ENCODE data around the gene GPR84.

Gene GPR84

GRCh38 chr12:54337280-54337842, 26.9 kb downstream of the GPR84 start:
- Histone ChIP-seq H3K4me3 (replicated peaks; ENCODE audit: low read depth, low read length) (no peak overlapping the region), H3K27me3 (replicated peaks; ENCODE audit: control insufficient read depth, insufficient read depth, low read length) (no peaks in the 10 kb centered on the region), H3K36me3 (ENCODE audit: control insufficient read depth, insufficient read depth, low read length) (peaks cover 7% of the 10 kb centered on the region)
- DNase-seq (ENCODE audit: extremely low read depth, insufficient read length), result no peak
- TF ChIP-seq CTCF (IDR thresholded peaks at IDR 0.05; ENCODE audit: insufficient read depth, low read length, poor library complexity, severe bottlenecking), result no peak

GRCh38 chr12:54333420-54334034, 30.8 kb downstream of the GPR84 start:
- TF ChIP-seq CTCF (IDR thresholded peaks at IDR 0.05; ENCODE audit: insufficient read depth, low read length, poor library complexity, severe bottlenecking), result no peak
- no peak for DNase-seq (ENCODE audit: extremely low read depth, insufficient read length)
- Histone ChIP-seq H3K27me3 (replicated peaks; ENCODE audit: control insufficient read depth, insufficient read depth, low read length) (no peaks in the 10 kb centered on the region), H3K36me3 (ENCODE audit: control insufficient read depth, insufficient read depth, low read length) (peaks cover 3% of the 10 kb centered on the region), H3K4me3 (replicated peaks; ENCODE audit: low read depth, low read length) (no peak overlapping the region)

GRCh38 chr12:54331461-54331860, 32.8 kb downstream of the GPR84 start:
- Histone ChIP-seq H3K36me3 (ENCODE audit: control insufficient read depth, insufficient read depth, low read length) (peaks cover 3% of the 10 kb centered on the region), H3K27me3 (replicated peaks; ENCODE audit: control insufficient read depth, insufficient read depth, low read length) (no peaks in the 10 kb centered on the region), H3K4me3 (replicated peaks; ENCODE audit: low read depth, low read length) (no peak overlapping the region)
- no peak for DNase-seq (ENCODE audit: extremely low read depth, insufficient read length)
- TF ChIP-seq CTCF (IDR thresholded peaks at IDR 0.05; ENCODE audit: insufficient read depth, low read length, poor library complexity, severe bottlenecking), result no peak

- Histone ChIP-seq H3K4me3 (replicated peaks; ENCODE audit: low read depth, low read length) (no peak overlapping the region), H3K36me3 (ENCODE audit: control insufficient read depth, insufficient read depth, low read length) (peaks cover 3% of the 10 kb centered on the region), H3K27me3 (replicated peaks; ENCODE audit: control insufficient read depth, insufficient read depth, low read length) (no peaks in the 10 kb centered on the region)
- DNase-seq (ENCODE audit: extremely low read depth, insufficient read length), result no peak
- no peak for TF ChIP-seq CTCF (IDR thresholded peaks at IDR 0.05; ENCODE audit: insufficient read depth, low read length, poor library complexity, severe bottlenecking)
Observed at GRCh38 chr12:54330442-54330841, 33.8 kb downstream of the GPR84 start.

- TF ChIP-seq CTCF (IDR thresholded peaks at IDR 0.05; ENCODE audit: insufficient read depth, low read length, poor library complexity, severe bottlenecking), result no peak
- Histone ChIP-seq H3K4me3 (replicated peaks; ENCODE audit: low read depth, low read length) (no peak overlapping the region), H3K36me3 (ENCODE audit: control insufficient read depth, insufficient read depth, low read length) (peaks cover 3% of the 10 kb centered on the region), H3K27me3 (replicated peaks; ENCODE audit: control insufficient read depth, insufficient read depth, low read length) (no peaks in the 10 kb centered on the region)
- no peak for DNase-seq (ENCODE audit: extremely low read depth, insufficient read length)
Observed at GRCh38 chr12:54329759-54330158, 34.5 kb downstream of the GPR84 start.

Data from GM06990 (cell line).